MV-4-11 (cell line): ENCODE results near the gene PHLDB1.
A peak's percentile ranks its signal among the peaks of the same experiment; 100 is the strongest.
"Not testable (repeated sequence)": the region's sequence is repeated elsewhere in the genome, so short reads cannot be mapped to it uniquely, and the experiment has no call there.

ENCODE experiments used
- DNase-seq: peaks from one replicate; lab custom pipeline; 2025; lab: John Stamatoyannopoulos, UW

The PHLDB1 gene

DNA sequence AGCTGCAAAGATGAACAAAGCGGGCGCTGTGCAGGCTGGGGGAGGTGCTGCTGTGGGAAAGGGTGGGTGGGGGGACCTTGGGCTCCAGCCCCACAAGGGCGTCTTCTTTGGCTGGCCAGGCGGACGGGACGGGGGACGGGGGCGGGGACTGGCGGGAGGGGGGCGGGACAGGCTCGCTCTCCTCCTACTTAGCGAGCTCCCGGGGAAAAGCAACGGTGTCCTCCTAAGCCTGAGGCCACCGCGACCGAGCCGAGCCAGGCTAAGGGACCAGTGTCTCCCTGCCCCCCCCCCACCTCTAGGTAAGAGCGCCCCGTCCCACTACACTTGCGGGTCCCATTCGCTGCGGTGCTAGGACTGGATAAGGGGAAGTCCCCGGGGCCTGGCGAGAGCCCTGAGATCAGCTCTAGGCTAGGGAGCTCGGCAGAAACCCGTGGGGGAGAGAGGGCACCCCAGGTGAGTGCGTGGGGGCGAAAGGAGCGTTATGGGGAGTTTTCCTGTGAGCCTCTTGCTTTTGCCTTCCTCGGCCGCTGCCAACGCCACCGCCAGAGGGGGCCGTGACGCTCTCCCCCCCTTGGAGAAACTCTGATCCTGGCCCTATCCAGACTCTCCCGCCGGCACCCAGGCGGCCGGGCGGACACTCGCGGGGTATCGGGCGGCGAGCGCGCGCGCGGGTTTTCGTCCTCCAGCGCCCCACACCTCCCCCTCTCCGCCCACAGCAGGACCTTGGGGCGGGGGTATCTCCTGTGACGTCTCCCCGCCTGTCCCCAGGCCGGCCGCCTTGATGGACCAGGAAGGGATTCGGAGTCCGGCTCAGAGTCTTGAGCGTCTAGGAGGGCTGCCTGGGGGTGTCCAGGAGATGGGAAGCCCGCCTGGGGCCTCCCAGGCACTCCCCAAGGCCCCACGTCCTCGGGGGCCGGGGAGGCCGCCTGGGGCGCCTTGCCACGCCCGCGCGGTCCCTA is at the start of gene PHLDB1:
TSS of gene PHLDB1 (plus strand) at position 215 of the 959 bp plus-strand sequence. CDS start 6,222 bp downstream, outside the sequence.
- DNase-seq: peak; percentile 16

DNA sequence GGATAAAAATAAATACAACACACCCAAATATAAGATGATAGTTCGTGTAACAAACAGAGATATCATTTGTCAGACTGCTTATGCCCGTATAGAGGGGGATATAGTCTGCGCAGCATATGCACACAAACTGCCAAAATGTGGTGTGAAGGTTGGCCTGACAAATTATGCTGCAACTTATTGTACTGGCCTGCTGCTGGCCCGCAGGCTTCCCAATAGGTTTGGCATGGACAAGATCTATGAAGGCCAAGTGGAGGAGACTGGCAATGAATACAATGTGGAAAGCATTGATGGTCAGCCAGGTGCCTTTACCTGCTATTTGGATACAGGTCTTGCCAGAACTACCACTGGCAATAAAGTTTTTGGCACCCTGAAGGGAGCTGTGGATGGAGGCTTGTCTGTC is 46.6 kb upstream of the PHLDB1 start:
- no peak for DNase-seq

DNA sequence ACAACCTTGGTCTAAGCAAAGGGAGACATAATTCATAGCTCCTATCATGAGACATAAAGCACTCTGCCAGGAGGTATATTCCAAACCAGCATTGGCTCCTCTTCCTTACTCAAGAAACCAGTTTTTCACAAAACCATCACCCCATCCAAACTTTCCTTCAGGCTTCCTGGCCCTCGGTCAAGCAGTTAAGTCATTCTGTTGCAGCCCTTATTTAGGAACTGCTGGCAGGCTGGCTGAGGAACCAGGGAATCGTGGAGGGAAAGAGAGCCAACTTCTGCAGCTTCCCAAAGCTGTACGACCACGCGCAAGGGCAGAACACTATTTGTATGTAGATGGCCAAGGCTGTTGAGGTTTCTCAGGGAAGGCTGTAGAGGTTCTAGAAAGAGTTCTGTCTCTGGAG is 42.4 kb upstream of the PHLDB1 start:
- DNase-seq: no peak

DNA sequence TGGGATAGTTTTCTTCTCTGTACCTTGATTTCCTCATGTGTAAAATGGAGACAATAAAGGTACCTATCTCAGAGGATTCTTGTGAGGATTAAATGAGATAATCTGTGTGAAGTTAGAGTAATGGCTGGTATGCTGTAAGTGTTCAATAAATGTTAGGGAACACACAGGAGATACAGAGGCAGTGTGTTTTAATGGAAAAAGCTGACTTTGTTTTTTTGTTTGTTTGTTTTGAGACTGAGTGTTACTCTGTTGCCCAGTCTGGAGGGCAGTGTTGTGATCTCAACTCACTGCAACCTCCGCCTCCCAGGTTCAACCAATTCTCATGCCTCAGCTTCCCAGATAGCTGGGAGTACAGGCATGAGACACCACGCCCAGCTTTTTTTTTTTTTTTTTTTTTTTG is 37.7 kb upstream of the PHLDB1 start:
- DNase-seq: no peak

DNA sequence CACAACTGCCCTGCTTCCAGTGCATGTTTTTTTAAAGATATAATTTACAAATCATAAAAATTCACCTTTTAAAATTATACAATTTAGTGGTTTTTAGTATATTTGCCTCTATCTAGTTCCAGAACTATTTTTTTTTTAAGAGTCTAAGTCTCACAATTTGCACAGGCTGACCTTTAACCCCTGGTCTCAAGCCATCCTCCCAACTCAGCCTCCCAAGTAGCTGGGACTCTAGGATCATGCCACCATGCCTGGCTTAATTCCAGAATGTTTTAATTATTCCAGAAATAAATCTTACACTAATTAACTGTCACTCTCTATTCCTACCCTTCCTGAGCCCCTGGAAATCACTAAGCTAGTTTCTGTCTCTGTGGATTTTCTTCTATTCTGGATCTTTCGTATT is 36.6 kb upstream of the PHLDB1 start:
- no peak for DNase-seq

DNA sequence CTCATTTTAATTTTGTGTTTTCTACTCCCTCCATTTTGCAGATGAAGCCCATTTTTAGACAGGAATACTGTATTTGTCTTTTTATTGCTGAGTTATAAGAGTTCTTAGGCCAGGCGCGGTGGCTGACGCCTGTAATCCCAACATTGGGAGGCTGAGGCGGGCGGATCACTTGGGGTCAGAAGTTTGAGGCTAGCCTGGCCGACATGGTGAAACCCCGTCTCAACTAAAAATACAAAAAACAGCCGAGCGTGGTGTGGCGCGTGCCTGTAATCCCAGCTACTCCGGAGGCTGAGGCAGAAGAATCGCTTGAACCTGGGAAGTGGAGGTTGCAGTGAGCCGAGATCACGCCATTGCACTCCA is 35.7 kb upstream of the PHLDB1 start:
- peak; percentile 32 for DNase-seq

DNA sequence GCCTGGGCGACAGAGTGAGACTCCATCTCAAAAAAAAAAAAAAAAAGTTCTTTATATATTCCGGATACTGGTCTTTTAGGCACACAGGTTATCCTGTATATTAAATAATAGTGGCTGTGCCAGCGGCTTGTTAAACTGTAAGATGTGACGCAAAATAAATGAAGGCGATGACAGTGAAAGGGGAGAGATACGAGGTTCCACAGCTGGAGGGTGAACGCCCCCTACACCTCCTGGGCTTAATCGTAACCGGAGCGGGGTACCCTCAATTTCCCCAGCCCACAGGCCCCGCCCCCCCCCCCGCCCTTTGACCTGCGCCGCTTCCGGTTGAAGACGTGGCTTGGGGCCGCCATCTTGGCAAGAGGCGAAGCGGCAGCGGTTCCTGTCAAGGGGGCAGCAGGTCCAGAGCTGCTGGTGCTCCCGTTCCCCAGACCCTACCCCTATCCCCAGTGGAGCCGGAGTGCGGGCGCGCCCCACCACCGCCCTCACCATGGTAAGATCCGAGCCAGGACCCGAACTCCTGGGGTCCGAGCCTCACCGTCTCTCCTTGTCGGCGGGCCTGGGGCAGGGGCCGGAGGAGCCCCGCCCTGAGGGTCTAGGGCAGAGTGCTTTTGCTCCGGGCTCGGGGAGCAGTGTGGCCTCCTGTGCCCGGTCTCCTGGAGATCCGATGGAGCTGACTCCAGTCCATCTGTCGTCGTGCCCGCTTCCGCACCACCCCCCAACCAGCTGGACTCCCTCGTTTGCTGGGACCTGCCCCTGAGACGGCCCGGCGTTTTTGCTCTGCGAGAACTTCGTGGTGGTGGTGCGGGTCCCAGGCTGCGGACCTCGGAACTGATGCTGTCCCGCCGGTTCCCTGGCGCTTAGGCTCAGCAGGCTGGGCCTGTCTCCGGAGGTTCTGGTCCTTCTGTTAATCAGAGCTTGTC is 35.1 kb upstream of the PHLDB1 start, which contains the start of gene ARCN1:
TSS of gene ARCN1 (plus strand) at position 349 of the 920 bp plus-strand sequence. CDS start at position 488, 139 bp downstream.
- DNase-seq: peak; percentile 74

DNA sequence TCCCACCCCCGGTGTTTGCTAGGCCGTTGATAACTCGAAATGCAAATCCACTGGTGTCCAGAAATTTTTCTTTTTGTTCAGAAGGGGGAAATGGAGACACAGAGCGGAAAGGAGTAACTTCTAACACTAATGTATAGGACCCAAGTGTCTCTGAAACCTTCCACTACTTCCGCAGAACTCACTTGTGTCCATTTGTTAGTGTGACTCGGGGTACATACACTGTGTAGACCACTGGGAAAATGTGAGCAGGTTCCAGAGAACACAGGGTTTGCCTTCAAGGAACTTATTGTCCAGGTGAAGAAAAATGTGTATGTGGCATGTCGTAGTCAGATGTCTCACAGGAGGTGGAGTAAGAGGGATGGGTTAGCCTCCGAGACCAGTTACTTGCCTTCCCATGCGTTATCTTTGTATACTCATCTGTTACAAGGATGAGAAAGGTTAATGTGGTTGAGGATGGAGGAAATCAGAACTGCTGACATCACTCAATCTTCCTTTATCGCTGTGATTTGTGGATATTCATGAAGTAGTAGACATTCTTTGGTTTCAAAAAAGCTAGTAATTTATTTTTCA is 34.3 kb upstream of the PHLDB1 start:
- DNase-seq: peak; percentile 25

DNA sequence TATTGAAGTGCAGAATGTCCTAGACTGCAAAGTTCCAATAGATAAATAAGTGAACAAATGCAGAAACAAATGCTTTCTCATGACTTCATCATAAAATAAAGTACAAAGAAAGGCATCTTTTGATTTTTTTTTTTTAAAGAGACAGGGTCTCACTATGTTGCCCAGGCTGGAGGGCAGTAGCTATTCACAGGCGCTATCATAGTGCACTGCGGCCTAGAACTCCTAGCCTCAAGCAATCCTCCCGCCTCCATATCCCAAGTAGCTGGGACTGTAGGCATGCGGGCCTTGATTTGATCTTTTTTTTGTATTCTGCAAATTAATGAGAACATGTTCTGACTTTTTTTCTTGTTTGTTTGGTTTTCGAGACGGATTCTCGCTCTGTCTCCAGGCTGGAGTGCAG is 32.8 kb upstream of the PHLDB1 start:
- no peak for DNase-seq

DNA sequence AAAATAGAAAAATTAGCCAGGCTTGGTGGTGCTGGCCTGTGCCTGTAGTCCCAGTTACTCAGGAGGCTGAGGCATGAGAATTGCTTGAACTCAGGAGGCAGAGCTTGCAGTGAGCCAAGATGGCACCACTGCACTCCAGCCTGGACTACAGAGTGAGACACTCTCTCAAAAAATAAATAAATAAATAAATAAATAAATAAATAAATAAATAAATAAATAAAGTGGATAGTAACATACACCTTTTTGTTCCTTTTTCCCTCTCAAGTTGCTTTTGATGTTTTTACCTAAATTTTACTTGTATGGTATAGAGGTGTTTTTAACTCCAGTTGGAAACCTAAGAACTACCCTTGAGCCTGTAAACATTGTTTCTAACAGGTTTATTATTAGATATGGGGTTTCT is 29.4 kb upstream of the PHLDB1 start:
- not testable (repeated sequence) for DNase-seq

DNA sequence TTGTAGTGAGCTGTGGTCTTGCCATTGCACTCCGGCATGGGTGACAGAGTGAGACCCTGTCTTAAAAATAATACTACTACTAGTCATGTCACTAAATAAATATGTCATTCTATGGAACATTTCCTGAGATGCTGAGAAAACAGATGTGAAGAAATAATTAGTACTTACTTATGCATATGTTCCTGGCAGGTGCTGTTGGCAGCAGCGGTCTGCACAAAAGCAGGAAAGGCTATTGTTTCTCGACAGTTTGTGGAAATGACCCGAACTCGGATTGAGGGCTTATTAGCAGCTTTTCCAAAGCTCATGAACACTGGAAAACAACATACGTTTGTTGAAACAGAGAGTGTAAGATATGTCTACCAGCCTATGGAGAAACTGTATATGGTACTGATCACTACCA is 26.4 kb upstream of the PHLDB1 start:
- no peak for DNase-seq

DNA sequence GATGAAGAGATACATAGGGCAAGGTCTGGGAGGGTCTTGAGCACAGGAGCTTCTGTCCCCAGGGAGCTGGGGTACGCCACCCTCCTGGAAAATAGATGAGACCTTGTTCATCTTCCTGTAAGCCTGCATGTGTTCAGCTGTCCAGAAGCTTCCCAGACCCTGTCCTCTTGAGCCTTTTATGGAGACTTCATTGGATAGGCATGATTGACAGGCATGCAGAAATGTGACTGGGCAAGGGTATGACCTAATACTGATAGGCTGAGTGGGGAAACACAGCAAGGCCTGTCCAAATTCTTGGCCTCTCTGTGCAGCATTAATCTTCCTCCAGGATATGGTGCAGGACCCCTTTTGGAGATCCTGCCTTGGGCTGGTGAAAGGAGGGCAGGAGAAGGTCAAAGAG is 19.5 kb upstream of the PHLDB1 start:
- DNase-seq: no peak

DNA sequence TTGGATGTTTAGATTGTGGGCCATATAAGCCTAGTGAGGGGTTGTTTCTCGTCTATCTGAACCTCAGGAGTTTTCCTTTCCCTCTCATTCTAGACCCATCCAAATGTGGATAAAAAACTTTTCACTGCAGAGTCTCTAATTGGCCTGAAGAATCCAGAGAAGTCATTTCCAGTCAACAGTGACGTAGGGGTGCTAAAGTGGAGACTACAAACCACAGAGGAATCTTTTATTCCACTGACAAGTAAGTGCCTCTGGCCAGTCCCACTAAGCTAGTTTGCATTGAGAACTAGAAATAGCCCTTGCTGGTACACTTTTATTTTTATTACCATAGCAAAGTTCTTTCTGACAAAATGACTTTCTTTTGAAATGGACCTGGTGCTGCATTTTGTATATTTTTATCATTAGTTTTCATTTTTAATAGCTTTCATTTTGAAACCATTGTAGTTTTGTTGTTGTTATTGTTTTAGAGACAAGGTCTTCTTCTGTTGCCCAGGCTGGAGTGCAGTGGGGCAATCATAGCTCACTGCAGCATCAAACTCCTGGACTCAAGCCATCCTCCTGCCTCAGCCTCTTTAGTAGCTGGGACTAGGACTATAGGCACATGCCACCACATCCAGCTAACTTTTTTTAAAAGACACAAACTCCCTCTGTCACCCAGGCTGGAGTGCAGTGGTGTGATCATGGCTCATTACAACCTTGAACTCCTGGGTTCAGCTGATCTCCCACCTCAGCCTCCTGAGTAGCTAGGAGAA is 14.6 kb upstream of the PHLDB1 start:
- DNase-seq: no peak

DNA sequence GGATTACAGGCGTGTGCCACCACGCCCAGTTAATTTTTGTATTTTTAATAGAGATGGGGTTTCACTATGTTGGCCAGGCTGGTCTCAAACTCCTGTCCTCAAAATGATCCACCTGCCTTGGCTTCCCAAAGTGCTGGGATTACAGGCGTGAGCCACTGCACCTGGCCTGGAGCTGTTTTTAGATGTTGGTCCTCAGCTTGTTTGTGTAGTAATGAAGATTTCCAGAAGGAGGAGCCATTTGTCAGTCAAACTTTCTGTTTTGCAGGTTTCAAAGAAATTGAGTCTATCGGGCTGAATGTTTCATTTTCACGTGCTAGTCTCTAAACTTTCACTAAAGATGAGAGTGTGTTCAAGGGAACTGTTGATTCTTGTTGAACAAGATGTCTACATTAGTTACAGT is 12.4 kb upstream of the PHLDB1 start:
- peak; percentile 26 for DNase-seq

DNA sequence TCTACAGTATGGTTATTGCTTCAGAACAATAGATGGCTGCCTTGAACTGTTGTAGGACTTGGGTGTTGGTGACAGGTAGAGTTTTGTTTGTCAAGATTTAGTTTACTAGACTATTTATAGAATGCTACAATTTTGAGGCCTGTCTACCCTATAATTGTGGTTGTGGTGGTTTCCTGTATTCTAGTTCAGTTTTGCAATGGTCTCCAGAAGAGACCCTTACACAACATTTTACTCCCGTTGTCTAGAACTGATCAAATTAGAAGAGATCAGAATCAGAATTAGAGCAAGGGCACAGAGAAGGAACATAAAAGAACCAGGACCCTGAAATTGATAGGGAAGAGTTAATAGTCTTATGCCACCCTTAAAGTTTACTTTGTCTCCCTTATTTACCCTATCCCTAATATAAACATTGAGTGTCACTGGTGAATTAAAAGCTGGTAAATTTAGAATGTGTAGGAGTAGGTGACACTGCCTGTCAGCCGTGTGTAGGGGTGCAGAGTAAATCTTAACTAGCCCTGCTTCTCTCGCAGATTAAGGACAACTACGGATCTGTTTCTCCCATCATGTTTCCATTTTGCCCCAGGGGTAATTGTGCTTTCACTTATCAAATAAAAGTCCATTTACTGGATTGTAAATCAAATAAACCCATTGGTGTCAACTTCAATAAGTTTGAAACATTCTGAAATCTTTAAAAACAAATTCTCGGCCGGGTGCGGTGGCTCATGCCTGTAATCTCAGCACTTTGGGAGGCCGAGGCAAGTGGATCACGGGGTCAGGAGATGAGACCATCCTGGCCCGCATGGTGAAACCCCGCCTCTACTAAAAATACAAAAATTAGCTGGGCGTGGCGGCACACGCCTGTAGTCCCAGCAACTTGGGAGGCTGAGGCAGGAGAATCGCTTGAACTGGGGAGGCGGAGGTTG is 10.9 kb upstream of the PHLDB1 start:
- DNase-seq: peak; percentile 60

DNA sequence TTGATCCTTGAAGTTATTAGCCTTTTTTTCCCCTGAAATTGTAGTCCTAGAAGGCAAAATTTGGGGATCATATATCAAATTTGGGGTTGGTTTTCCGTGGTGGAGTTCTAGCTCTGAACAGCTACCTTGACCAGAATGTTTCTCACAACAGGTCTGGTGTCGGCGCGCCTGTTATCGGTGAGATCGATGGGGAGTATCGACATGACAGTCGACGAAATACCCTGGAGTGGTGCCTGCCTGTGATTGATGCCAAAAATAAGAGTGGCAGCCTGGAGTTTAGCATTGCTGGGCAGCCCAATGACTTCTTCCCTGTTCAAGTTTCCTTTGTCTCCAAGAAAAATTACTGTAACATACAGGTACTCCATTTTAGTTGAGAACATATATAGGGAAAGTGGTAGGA is 9.9 kb upstream of the PHLDB1 start:
- DNase-seq: no peak

DNA sequence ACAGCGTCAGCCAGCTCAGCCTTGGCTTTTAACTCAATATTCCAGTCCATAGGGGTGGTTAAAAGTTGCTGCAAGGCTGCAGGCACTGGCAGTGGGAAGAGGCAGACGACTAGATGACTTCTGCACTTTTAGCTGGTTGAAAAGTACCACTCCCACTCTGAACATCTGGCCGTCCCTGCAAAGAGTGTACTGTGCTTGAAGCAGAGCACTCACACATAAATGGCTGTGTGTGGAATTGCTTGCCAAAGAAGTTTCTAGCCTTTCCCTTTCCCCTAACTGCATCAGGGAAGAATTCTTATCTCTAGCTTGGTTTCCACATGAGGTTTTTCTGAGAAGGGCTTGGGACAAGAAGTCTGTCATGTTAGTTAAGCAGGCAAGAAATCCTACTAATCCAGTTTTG is 5.1 kb upstream of the PHLDB1 start:
- no peak for DNase-seq

DNA sequence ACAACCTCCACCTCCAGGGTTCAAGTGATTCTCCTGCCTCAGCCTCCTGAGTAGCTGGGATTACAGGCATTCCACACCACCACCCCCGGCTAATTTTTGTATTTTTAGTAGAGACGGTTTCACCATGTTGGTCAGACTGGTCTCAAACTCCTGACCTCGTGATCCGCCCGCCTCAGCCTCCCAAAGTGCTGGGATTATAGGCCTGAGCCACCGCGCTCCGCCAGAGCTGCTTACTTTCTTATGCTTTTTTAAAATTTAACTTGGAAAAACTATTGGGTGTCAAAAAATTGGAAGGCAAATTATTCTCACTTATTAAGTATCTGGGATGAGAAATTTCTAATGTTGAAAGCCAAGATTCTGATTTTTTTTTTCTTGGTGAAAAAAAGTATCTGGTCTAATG is 3.7 kb upstream of the PHLDB1 start:
- DNase-seq: not testable (repeated sequence)

DNA sequence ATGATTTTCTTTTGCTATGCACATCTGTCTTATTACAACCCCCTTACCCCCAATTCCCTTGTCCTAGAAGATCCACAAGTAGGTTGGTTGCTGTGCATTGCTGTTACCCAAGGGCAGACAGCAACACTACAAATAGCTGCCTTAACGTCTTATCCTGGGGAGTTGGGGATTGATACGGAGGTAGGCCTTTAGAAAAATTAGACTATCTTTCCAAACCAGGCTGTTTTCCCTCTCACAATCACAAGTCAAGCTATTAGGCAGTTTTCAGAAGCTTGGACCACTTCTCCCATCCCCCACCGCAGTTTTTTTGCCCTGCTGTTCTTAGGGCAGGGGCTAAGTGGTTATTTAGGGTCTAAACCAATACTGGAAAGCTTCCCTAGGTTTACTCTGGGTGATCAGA is 2.8 kb upstream of the PHLDB1 start:
- no peak for DNase-seq

DNA sequence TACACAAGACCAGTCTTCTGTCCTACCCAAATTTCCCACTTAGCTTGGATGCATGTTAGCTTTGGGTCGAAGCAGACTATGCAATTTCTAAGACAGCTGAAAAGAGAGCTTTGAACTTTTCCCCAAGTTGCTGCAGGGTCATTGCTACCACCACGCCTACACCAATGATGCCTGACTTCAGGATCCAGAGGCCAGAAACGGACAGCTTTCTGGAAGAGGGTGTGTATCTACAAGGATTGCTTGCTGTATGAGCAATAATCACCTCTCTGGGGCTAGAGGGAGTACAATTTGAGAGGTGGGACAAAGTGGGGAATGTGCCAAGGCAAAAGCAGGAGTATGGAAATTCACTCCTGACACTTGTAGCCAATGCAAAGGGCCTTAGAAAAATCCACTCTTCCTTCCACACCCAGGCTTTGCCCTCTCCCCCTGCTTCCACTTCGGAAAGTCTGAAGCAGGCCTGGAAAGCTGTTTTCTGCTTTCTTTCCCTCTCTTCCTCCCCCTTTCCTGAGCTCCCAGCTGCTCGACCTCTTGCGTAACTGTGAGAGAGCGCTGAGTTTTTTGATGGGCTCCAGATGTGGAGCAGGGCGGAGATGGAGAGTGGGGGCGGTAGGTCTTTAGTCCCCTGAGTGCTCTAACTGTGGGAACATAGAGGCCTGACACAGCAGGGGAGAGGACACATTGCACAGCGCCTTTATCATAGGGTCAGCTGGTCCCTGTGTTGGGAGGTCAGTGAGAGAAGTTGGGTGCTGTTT is 2.1 kb upstream of the PHLDB1 start:
- DNase-seq: peak; percentile 61
